GM12892 (cell line): ENCODE results near the gene LRRC31.

ENCODE experiments used
- DNase-seq: peaks from one replicate; pipeline ENCODE4 v3.0.0; 2011; ENCODE audit not compliant: insufficient read length
- FAIRE-seq: peaks from 2 replicates; lab custom pipeline; 2011; peaks lifted over from hg19 to GRCh38; lab: Jason Lieb, UNC
- POLR2A ChIP-seq: IDR thresholded peaks from 2 replicates; pipeline ENCODE4 v1.6.1; 2011; ENCODE audit warnings: low read depth, low read length, control low read depth
- POLR2AphosphoS5 ChIP-seq: IDR thresholded peaks from 2 replicates; pipeline ENCODE4 v1.6.1; 2011; ENCODE audit warnings: low read depth, low read length, control low read depth
- TAF1 ChIP-seq: IDR thresholded peaks from 2 replicates; pipeline ENCODE4 v1.6.1; 2011; ENCODE audit warnings: low read depth, mild to moderate bottlenecking, control low read depth, low read length, borderline replicate concordance

The LRRC31 gene

GRCh38 chr3:169880576-169881250 is 11.0 kb upstream of the LRRC31 start:
- FAIRE-seq (no peak), DNase-seq (no peak)
- no peak for TF ChIP-seq TAF1
- TF ChIP-seq POLR2A, result no peak
- no peak for TF ChIP-seq POLR2AphosphoS5

- no peak for FAIRE-seq
- TF ChIP-seq TAF1 (no peak), POLR2A (no peak), POLR2AphosphoS5 (no peak)
- DNase-seq, result no peak
Measured at GRCh38 chr3:169879845-169880575, 10.3 kb upstream of the LRRC31 start.

- no peak for FAIRE-seq
- TF ChIP-seq POLR2A (no peak), TAF1 (no peak), POLR2AphosphoS5 (no peak)
Measured at GRCh38 chr3:169879013-169879557, 9.3 kb upstream of the LRRC31 start.

GRCh38 chr3:169871129-169871886 is 1.6 kb upstream of the LRRC31 start:
- FAIRE-seq (no peak), DNase-seq (no peak)
- no peak for TF ChIP-seq POLR2AphosphoS5
- no peak for TF ChIP-seq TAF1
- no peak for TF ChIP-seq POLR2A

More at GRCh38 chr3:169879013-169879557, 9.3 kb upstream of the LRRC31 start:
- DNase-seq, result no peak

- FAIRE-seq (no peak), DNase-seq (no peak)
- no peak for TF ChIP-seq TAF1
- no peak for TF ChIP-seq POLR2AphosphoS5
- no peak for TF ChIP-seq POLR2A
Measured at GRCh38 chr3:169868369-169868768, 1.4 kb downstream of the LRRC31 start.

- DNase-seq (no peak), FAIRE-seq (no peak)
- TF ChIP-seq TAF1 (no peak), POLR2AphosphoS5 (no peak), POLR2A (no peak)
Measured at GRCh38 chr3:169867584-169868210, 2.0 kb downstream of the LRRC31 start.

- FAIRE-seq (no peak), DNase-seq (no peak)
- TF ChIP-seq TAF1, result no peak
Measured at GRCh38 chr3:169865176-169865767, 4.5 kb downstream of the LRRC31 start.

GRCh38 chr3:169864270-169864669 is 5.5 kb downstream of the LRRC31 start:
- TF ChIP-seq POLR2A (no peak), TAF1 (no peak), POLR2AphosphoS5 (no peak)
- FAIRE-seq (no peak), DNase-seq (no peak)

GRCh38 chr3:169863458-169863899 is 6.3 kb downstream of the LRRC31 start:
- DNase-seq (no peak), FAIRE-seq (peak; percentile 94)
- TF ChIP-seq POLR2AphosphoS5, result no peak
- TF ChIP-seq POLR2A, result no peak
- no peak for TF ChIP-seq TAF1

GRCh38 chr3:169861871-169862270 is 7.9 kb downstream of the LRRC31 start:
- DNase-seq, result no peak
- no peak for TF ChIP-seq TAF1
- no peak for TF ChIP-seq POLR2A
- TF ChIP-seq POLR2AphosphoS5, result no peak
- FAIRE-seq, result no peak

- no peak for TF ChIP-seq POLR2AphosphoS5
- TF ChIP-seq POLR2A, result no peak
- no peak for TF ChIP-seq TAF1
- no peak for DNase-seq
- no peak for FAIRE-seq
Measured at GRCh38 chr3:169857811-169858210, 11.9 kb downstream of the LRRC31 start.
